Sigmoid colon (tissue), 7 donors: ENCODE results near the gene PLD1. TPM values are rescaled to one million over a fixed set of nuclear protein-coding genes. Genes with fewer than 3 reads are reported as not detected.

Experiments
- DNase-seq: peaks from one replicate; pipeline ENCODE4 v3.0.0-alpha.2; 2019
- H3K27ac ChIP-seq, 4 donors: fragments of 200-600 bp; sonication (generic); one replicate each; pipeline ENCODE4 v1.5.1; 2016 to 2019; ENCODE audit warnings: mild to moderate bottlenecking in 1 of 4
- H3K27me3 ChIP-seq, 3 donors: fragments of 200-600 bp; sonication (generic); one replicate each; pipeline ENCODE4 v1.5.1; 2019; ENCODE audit warnings: mild to moderate bottlenecking in 1 of 3
- H3K36me3 ChIP-seq, 4 donors: fragments of 200-600 bp; sonication (generic); one replicate each; pipeline ENCODE4 v1.5.1; 2016 to 2019
- H3K4me1 ChIP-seq, 4 donors: fragments of 200-600 bp; sonication (generic); one replicate each; pipeline ENCODE4 v1.5.1; 2017 to 2019
- H3K4me3 ChIP-seq, 4 donors: fragments of 200-600 bp; sonication (generic); one replicate each; pipeline ENCODE4 v1.5.1; 2017 to 2019; ENCODE audit warnings: mild to moderate bottlenecking in 2 of 4, moderate library complexity in 1 of 4
- H3K9me3 ChIP-seq, 4 donors: fragments of 200-600 bp in 3 of 4; sonication (generic) in 3 of 4; one replicate each; pipeline versions ENCODE4 v1.5.1 to v1.6.1; 2013 to 2019
- EP300 ChIP-seq, 4 donors: sonication (generic); formaldehyde crosslinking; IDR thresholded peaks; one replicate each; pipeline ENCODE4 v1.6.1; 2017; ENCODE audit warnings: antibody characterized with exemption in 4 of 4
- POLR2A ChIP-seq, 2 donors: fragments of 450-650 bp; IDR thresholded peaks; one replicate each; pipeline ENCODE4 v1.6.1; 2016; ENCODE audit warnings: antibody characterized with exemption in 2 of 2, mild to moderate bottlenecking in 2 of 2, moderate library complexity in 2 of 2
- POLR2AphosphoS5 ChIP-seq, 4 donors: sonication (generic); formaldehyde crosslinking; IDR thresholded peaks; one replicate each; pipeline ENCODE4 v1.6.1; 2017; ENCODE audit warnings: antibody characterized with exemption in 4 of 4
- WGBS, 2 donors: extraction: QIAGEN DNeasy Blood & Tissue Kit; methylation state at CpG; one replicate each; pipeline ENCODE4 v1.1.7; 2013; 5-methylcytosine and 5-hydroxymethylcytosine counted together
- intact Hi-C: fragments of 100-400 bp; cut with DNase I; formaldehyde crosslinking; loops from one replicate; pipeline ENCODE4 v1.15.1; 2023
- polyA plus RNA-seq, 3 donors: library from polyadenylated mRNA; stranded (reverse); fragments of 200-250 nt; gene quantifications; one replicate each; pipeline ENCODE4 v1.2.3, GENCODE V29; 2013
- total RNA-seq, 4 donors: library from RNA; depleted of rRNA; stranded (reverse); fragments of >200 nt; gene quantifications; one replicate each; pipeline ENCODE4 v1.1.0, GENCODE V29; 2016
- TF ChIP-seq, protein P1 (sequence below), 4 experiments: fragments of 450-650 bp in 3 of 4; fragments of 200-600 bp in 1 of 4; IDR thresholded peaks; one replicate each; pipeline ENCODE4 v1.5.1; 2016 to 2019; ENCODE audit warnings: antibody characterized with exemption in 4 of 4, mild to moderate bottlenecking in 3 of 4, moderate library complexity in 2 of 4
- donor health status: healthy with polysubstance abuse.
- donor health status: Bipolar disorder and iron deficiency.
- donor health status: healthy.

Gene PLD1
- total and polyA plus RNA-seq, 7 donors: 8.6 to 24.3 (median 12.2) TPM

DNA sequence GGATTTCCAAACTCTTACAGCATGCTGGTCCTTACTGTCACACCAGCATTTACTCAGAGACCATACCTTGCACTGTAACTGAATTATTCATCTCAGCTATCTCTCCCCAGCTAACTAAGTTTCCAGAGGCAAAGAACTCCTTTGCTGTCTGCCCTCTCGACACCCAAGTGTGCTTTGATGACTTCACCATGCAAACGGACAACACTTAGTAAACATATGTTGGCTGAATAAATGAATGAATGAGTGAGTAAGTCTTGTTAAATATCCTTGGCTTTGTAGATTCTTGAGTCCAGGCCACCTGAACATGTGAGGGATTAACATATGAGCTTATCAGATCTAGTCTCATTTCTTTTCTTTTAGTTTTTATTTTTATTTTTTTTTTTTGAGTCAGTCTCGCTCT lies 138.2 kb downstream of the PLD1 start:
- Histone ChIP-seq H3K9me3 (no peaks in the 10 kb centered on the region), H3K4me1 (no peaks in the 10 kb centered on the region), H3K4me3 (no peak overlapping the region), H3K27ac (no peak overlapping the region), H3K27me3 (no peaks in the 10 kb centered on the region), H3K36me3 (no peaks in the 10 kb centered on the region)
- WGBS, 2 donors: 71 to 89% methylated on average over 3 of the region's 3 CpGs
- intact Hi-C loops: no loop called here
- no peak for TF ChIP-seq EP300 (IDR thresholded peaks at IDR 0.05)
- TF ChIP-seq, protein P1, sequence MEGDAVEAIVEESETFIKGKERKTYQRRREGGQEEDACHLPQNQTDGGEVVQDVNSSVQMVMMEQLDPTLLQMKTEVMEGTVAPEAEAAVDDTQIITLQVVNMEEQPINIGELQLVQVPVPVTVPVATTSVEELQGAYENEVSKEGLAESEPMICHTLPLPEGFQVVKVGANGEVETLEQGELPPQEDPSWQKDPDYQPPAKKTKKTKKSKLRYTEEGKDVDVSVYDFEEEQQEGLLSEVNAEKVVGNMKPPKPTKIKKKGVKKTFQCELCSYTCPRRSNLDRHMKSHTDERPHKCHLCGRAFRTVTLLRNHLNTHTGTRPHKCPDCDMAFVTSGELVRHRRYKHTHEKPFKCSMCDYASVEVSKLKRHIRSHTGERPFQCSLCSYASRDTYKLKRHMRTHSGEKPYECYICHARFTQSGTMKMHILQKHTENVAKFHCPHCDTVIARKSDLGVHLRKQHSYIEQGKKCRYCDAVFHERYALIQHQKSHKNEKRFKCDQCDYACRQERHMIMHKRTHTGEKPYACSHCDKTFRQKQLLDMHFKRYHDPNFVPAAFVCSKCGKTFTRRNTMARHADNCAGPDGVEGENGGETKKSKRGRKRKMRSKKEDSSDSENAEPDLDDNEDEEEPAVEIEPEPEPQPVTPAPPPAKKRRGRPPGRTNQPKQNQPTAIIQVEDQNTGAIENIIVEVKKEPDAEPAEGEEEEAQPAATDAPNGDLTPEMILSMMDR (IDR thresholded peaks at IDR 0.05): no peak
- no peak for TF ChIP-seq POLR2AphosphoS5 (IDR thresholded peaks at IDR 0.05)
- no peak for TF ChIP-seq POLR2A (IDR thresholded peaks at IDR 0.05)
- no peak for DNase-seq

DNA sequence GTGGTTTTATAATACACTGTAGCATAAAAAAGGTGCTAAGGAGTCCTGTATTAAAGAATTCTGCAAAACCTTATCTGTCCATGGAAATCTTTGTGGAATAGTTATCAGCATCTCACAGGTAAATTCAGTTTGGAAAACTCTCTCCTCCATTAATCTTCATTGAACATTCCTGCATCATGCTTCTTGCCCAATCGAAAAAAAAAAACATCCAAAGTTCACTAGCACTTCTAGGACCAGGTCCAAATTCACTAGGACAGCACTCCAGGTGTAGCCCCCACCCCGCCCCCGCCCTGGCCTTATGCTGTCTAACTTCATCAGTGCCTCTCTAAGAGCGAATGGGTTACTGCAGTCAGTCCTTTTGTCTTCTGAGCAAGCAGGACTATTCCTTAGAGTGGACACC lies 138.6 kb downstream of the PLD1 start:
- no peaks in the 10 kb centered on the region for H3K9me3 ChIP-seq
- WGBS, 2 donors: 73 to 91% methylated on average over 4 of the region's 4 CpGs
- intact Hi-C loops: no loop called here
- H3K27ac ChIP-seq: no peak overlapping the region
- no peaks in the 10 kb centered on the region for H3K4me1 ChIP-seq
- H3K4me3 ChIP-seq: no peak overlapping the region
- no peak for DNase-seq
- H3K36me3 ChIP-seq: no peaks in the 10 kb centered on the region
- no peak for TF ChIP-seq EP300 (IDR thresholded peaks at IDR 0.05)
- TF ChIP-seq POLR2AphosphoS5 (IDR thresholded peaks at IDR 0.05): no peak
- TF ChIP-seq, protein P1 (IDR thresholded peaks at IDR 0.05): no peak
- no peak for TF ChIP-seq POLR2A (IDR thresholded peaks at IDR 0.05)
- no peaks in the 10 kb centered on the region for H3K27me3 ChIP-seq

DNA sequence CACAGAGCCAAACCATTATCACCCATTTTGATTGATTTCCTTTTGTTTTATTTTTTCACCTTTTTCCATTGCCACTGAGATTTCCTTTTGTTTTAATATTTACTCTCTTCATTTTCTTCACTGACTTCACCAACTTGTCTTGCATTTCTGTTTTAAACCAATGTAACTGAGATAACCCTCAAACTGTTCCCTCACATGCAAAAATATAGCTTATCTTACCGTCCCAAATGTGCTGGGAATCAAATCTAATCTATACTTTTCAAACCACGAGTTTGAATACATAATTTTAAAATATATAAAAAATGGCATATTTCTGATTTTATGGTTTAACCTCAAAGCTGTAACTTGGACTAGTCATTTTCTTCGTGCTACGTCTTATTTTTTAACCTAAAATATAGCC lies 143.8 kb downstream of the PLD1 start:
- TF ChIP-seq POLR2AphosphoS5 (IDR thresholded peaks at IDR 0.05) (no peak), EP300 (IDR thresholded peaks at IDR 0.05) (no peak), POLR2A (IDR thresholded peaks at IDR 0.05) (no peak)
- TF ChIP-seq, protein P1 (IDR thresholded peaks at IDR 0.05): no peak
- H3K27me3 ChIP-seq: no peaks in the 10 kb centered on the region
- DNase-seq: no peak
- H3K27ac ChIP-seq: no peak overlapping the region
- no peak overlapping the region for H3K4me3 ChIP-seq
- WGBS, 2 donors: 92 to 97% methylated on average over 4 of the region's 4 CpGs
- H3K4me1 ChIP-seq: no peaks in the 10 kb centered on the region
- no peaks in the 10 kb centered on the region for H3K9me3 ChIP-seq
- intact Hi-C loops: no loop called here
- peaks cover 0 to 5% (median 0%) of the 10 kb centered on the region in 4 donors for H3K36me3 ChIP-seq

DNA sequence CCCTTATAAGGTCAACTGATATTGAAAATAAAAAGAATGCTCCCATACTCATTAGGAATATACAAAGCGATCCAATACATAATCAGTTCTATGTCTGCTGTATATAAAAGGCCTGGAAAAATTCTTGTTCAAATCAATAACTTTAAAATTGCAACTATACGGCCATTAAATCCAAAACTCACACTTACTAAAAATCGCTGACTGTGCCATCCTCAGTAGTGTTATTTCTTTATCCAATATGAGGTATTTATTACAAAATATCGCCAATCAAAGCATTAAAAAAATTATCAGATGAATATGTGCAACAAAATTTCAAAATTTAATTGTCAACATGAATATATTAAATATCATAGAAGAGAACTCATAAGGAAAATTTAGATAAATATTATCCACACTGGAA lies 146.5 kb downstream of the PLD1 start:
- no peak for TF ChIP-seq EP300 (IDR thresholded peaks at IDR 0.05)
- TF ChIP-seq POLR2A (IDR thresholded peaks at IDR 0.05): no peak
- no peak for TF ChIP-seq POLR2AphosphoS5 (IDR thresholded peaks at IDR 0.05)
- TF ChIP-seq, protein P1 (IDR thresholded peaks at IDR 0.05): no peak
- Histone ChIP-seq H3K9me3 (no peaks in the 10 kb centered on the region), H3K27me3 (no peaks in the 10 kb centered on the region), H3K4me1 (no peaks in the 10 kb centered on the region), H3K36me3 (peaks cover 0 to 7% (median 0%) of the 10 kb centered on the region in 4 donors), H3K4me3 (no peak overlapping the region), H3K27ac (no peak overlapping the region)
- WGBS, 2 donors: 94 to 97% methylated on average over 4 of the region's 4 CpGs
- intact Hi-C loops: no loop called here
- DNase-seq: no peak

DNA sequence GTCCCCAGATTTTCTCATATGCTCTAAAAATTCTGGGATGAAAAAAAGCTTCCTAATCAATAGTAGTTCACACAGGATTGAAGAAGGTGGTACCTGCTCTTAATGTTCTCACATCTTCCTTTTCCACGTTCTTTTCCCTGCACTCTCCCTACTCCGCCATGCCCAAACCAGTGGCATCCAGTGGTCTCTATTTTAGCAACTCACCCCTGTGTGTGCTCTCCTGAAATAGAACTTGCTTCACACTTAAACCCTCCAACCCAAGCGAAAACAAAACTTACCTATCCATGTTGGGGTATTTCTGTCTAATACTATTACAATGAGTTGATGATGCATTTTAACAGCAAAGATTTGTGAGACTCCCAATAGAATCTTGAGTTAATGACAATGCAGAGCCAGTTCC lies 148.8 kb downstream of the PLD1 start:
- Histone ChIP-seq H3K4me3 (no peak overlapping the region), H3K27me3 (no peaks in the 10 kb centered on the region), H3K9me3 (no peaks in the 10 kb centered on the region), H3K27ac (no peak overlapping the region), H3K4me1 (no peaks in the 10 kb centered on the region), H3K36me3 (peaks cover 0 to 7% (median 0%) of the 10 kb centered on the region in 4 donors)
- no peak for TF ChIP-seq EP300 (IDR thresholded peaks at IDR 0.05)
- TF ChIP-seq POLR2AphosphoS5 (IDR thresholded peaks at IDR 0.05): no peak
- TF ChIP-seq, protein P1 (IDR thresholded peaks at IDR 0.05): no peak
- intact Hi-C loops: no loop called here
- WGBS, 2 donors: 77 to 94% methylated on average over 3 of the region's 3 CpGs
- no peak for DNase-seq
